Muscle of leg (tissue), 11 donors: ENCODE data around the gene CD37. TPM values are rescaled to one million over a fixed set of nuclear protein-coding genes. Genes with fewer than 3 reads are reported as not detected.
A peak's percentile ranks its signal among the peaks of the same experiment; 100 is the strongest.
"Not testable (repeated sequence)": the region's sequence is repeated elsewhere in the genome, so short reads cannot be mapped to it uniquely, and the experiment has no call there.

ENCODE experiments used
- DNase-seq: peaks from one replicate; pipeline ENCODE4 v3.0.0; 2013
- H3K27ac ChIP-seq: one replicate; pipeline ENCODE4 v1.5.1; 2013; ENCODE audit warnings: mild to moderate bottlenecking, low read length, control low read depth
- H3K27me3 ChIP-seq: one replicate; pipeline ENCODE4 v1.6.1; 2013; ENCODE audit warnings: low read length; ENCODE audit not compliant: control insufficient read depth, insufficient read depth
- H3K36me3 ChIP-seq: one replicate; pipeline ENCODE4 v1.6.1; 2013; ENCODE audit warnings: low read length; ENCODE audit not compliant: control insufficient read depth, insufficient read depth
- H3K4me1 ChIP-seq: one replicate; pipeline ENCODE4 v1.6.1; 2013; ENCODE audit warnings: low read length; ENCODE audit not compliant: control insufficient read depth, insufficient read depth
- H3K4me3 ChIP-seq: one replicate; pipeline ENCODE4 v1.5.1; 2013; ENCODE audit warnings: low read length, control low read depth
- H3K9me3 ChIP-seq: replicated peaks from 2 replicates; pipeline ENCODE4 v1.6.1; 2013; ENCODE audit warnings: low read depth, low read length; ENCODE audit not compliant: control insufficient read depth
- WGBS: methylation state at CpG from one replicate; pipeline ENCODE4 v1.1.5; 2013; ENCODE audit warnings: missing lambda C conversion rate; ENCODE audit not compliant: insufficient coverage; 5-methylcytosine and 5-hydroxymethylcytosine counted together
- polyA plus RNA-seq, 8 donors: library from polyadenylated mRNA; unstranded; fragments of 120-200 nt; gene quantifications; one replicate each; pipeline versions ENCODE4 v1.2.1 to v1.2.3, GENCODE V29; 2013; ENCODE audit warnings: inconsistent platforms in 1 of 8, low replicate concordance in 1 of 8; ENCODE audit not compliant: insufficient read length in 8 of 8, insufficient read depth in 1 of 8
- total RNA-seq: library from RNA; stranded (reverse); fragments of 120-200 nt; gene quantifications from one replicate; pipeline ENCODE4 v1.2.4, GENCODE V29; 2013

The CD37 gene
- total and polyA plus RNA-seq, 9 donors = 1.1 to 27.7 (median 22.5) TPM

DNA sequence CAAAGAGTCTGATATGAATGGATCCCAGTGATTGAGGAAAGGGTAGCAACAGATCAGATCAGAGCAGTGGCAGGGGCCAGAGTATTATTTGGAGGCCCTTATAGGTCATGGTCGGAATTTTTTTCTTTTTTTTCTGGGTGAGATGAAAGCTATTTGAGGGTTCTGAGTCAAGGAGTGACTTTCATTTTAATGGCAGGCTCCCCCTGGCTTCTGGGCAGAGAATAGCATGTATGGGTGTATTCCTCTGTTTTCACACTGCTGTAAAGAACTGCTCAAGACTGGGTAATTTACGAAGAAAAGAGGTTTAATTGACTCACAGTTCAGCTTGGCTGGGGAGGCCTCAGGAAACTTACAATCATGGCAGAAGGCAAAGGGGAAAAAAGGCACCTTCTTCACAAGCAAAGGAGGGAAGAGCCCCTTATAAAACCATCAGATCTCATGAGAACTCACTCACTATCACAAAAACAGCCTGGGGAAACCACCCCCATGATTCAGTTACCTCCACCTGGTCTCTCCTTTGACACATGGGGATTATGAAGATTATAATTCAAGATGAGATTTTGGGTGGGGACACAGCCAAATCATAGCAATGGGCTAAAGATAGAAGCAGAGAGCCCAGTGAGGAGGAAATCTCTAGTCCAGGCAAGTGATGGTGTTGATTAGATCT lies 7.2 kb upstream of the CD37 start:
- DNase-seq = no peak
- Histone ChIP-seq H3K27ac (no peak overlapping the region), H3K27me3 (no peaks in the 10 kb centered on the region), H3K4me3 (no peak overlapping the region), H3K4me1 (no peaks in the 10 kb centered on the region), H3K36me3 (peaks cover 5% of the 10 kb centered on the region), H3K9me3 (peaks cover under 1% of the 10 kb centered on the region)
- WGBS = 60% methylated on average over 2 of the region's 2 CpGs

DNA sequence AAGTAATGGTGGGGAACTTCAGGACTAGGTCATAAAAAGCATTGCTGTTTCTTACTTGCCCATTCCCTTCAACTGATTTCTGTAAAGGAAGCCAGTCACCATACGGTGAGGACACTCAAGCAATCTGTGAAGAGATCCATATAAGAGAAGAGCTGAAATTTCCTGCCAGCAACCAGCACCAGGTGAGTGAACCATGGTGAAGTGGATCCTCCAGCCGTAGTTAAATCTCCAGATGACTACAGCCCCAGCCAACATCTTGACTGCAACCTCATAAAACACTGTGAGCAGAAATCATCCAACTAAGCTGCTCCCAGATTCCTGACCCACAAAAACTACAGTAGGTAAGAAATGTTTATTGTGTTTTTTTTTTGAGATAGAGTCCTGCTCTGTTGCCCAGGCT lies 6.5 kb upstream of the CD37 start:
- DNase-seq = no peak
- no peaks in the 10 kb centered on the region for H3K9me3 ChIP-seq
- H3K27ac ChIP-seq = no peak overlapping the region
- no peaks in the 10 kb centered on the region for H3K27me3 ChIP-seq
- H3K4me1 ChIP-seq = no peaks in the 10 kb centered on the region
- peaks cover 5% of the 10 kb centered on the region for H3K36me3 ChIP-seq
- WGBS = no CpG with 5 or more reads among the region's 2 CpGs
- no peak overlapping the region for H3K4me3 ChIP-seq

DNA sequence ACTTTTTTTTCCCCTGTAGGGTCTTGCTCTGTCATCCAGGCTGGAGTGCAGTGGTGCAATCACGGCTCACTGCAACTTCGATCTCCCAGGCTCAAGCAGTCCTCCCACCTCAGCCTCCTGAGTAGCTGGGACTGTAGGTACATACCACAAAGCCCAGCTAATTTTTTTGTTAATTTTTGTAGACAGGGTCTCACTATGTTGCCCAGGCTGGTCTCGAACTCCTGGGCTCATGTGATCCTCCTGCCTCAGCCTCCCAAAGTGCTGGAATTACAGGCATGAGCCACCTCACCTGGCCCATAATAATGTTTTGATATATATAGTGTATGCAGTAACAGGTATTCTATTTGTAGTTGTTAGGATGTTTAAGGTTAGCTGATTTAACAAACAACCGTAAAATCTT lies 4.0 kb upstream of the CD37 start:
- not testable (repeated sequence) for H3K4me1 ChIP-seq, H3K9me3 ChIP-seq, DNase-seq, H3K27me3 ChIP-seq, H3K27ac ChIP-seq, H3K36me3 ChIP-seq, H3K4me3 ChIP-seq
- WGBS = no CpG with 5 or more reads among the region's 4 CpGs

DNA sequence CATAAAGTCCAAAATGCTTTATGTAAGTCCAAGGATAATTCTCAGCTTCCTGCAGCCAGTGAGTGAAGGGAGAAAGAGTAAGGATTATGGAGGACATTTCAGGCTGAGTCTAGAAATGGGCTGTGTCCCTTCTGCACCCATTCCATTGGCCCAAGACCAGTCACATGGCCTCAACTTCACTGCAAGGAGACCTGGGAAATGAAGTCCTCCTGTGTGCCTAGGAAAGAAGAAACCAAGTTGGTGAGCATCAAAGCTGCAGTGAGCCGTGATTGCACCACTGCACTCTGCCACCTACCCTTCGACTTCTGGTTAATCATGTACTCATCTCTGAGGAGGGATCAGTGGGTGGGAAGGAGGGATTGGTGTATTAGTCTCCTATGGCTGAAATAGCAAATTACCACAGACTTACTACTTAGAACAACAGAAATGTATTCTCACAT lies 3.6 kb upstream of the CD37 start:
- Histone ChIP-seq H3K9me3 (no peaks in the 10 kb centered on the region), H3K4me3 (no peak overlapping the region), H3K27ac (no peak overlapping the region), H3K36me3 (peaks cover 5% of the 10 kb centered on the region), H3K27me3 (no peaks in the 10 kb centered on the region), H3K4me1 (no peaks in the 10 kb centered on the region)
- peak; percentile 60 for DNase-seq
- WGBS = no CpG with 5 or more reads among the region's 2 CpGs

DNA sequence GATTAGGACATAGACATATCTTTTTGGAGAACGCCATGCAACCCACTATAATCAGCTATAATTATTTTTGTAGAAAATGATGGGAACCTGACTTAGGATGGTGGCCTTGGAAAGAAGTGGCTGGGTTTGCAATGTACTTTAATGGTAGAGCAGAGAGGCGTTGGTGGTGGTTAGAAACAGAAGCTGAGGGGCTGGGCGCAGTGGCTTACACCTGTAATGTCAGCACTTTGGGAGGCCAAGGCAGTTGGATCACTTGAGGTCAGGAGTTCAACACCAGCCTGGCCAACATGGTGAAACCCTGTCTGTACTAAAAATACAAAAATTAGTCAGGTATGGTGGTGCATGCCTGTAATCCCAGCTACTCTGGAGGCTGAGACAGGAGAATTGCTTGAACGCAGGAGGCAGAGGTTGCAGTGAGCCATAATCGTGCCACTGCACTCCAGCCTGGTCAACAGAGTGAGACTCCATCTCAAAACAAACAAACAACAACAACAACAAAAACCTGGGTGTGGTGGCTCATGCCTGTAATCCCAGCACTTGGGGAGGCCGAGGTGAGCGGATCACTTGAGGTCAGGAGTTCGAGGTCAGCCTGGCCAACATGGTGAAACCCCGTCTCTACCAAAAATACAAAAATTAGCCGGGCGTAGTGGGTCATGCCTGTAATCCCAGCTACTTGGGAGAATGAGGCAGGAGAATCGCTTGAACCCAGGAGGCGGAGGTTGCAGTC lies 2.4 kb upstream of the CD37 start:
- DNase-seq, H3K27me3 ChIP-seq, H3K9me3 ChIP-seq, H3K4me3 ChIP-seq, H3K27ac ChIP-seq, H3K36me3 ChIP-seq, H3K4me1 ChIP-seq: not testable (repeated sequence)
- WGBS = 81% methylated on average over 5 of the region's 13 CpGs

DNA sequence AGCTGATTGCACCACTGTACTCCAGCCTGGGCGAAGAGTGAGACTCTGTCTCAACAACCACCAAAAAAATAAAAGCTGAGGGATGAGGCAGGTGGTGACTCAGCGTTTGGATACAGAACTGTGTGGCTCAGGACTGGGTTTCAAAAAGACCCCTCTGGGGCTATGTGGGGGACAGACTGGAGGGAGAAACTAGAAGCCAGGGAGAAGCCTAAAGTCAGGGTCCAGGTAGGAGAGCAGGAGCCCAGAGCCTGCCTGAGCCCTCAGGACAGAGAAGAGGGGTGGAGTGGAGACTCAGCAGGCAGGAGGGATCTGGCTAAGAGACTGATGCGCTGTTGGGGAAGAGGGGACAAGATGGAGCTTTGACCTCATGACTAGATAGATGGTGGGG lies 1.8 kb upstream of the CD37 start:
- Histone ChIP-seq H3K27ac (no peak overlapping the region), H3K27me3 (peaks cover 8% of the 10 kb centered on the region), H3K4me1 (peaks cover 3% of the 10 kb centered on the region), H3K9me3 (no peaks in the 10 kb centered on the region), H3K36me3 (peaks cover 7% of the 10 kb centered on the region), H3K4me3 (no peak overlapping the region)
- DNase-seq = no peak
- WGBS = 75% methylated on average over 2 of the region's 3 CpGs

DNA sequence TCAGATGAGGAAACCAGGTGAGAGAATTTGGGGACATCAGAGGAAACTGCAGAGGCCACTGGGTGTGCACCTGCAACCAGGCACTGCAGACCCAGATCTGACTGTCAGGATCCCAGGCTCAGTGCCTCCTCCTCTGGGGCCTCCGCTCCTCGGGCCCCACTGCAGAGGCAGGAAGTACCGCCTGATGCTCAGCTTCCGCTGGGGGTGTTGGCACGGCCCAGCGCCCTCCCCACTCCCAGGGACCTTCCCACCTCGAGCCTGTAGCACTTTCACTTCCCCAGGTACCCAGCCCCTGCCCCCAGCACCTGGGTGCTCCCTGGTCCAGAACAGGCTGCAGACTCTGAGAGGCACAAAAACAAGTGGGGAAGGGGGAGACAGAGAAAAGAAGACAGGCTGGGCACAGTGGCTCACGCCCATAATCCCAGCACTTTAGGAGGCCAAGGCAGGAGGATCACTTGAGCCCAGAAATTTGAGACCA lies 1.4 kb upstream of the CD37 start:
- peaks cover 7% of the 10 kb centered on the region for H3K4me1 ChIP-seq
- peaks cover 5% of the 10 kb centered on the region for H3K36me3 ChIP-seq
- H3K9me3 ChIP-seq = no peaks in the 10 kb centered on the region
- no peak overlapping the region for H3K27ac ChIP-seq
- no peak for DNase-seq
- no peak overlapping the region for H3K4me3 ChIP-seq
- 40% methylated on average over 6 of the region's 8 CpGs for WGBS
- peaks cover 12% of the 10 kb centered on the region for H3K27me3 ChIP-seq

DNA sequence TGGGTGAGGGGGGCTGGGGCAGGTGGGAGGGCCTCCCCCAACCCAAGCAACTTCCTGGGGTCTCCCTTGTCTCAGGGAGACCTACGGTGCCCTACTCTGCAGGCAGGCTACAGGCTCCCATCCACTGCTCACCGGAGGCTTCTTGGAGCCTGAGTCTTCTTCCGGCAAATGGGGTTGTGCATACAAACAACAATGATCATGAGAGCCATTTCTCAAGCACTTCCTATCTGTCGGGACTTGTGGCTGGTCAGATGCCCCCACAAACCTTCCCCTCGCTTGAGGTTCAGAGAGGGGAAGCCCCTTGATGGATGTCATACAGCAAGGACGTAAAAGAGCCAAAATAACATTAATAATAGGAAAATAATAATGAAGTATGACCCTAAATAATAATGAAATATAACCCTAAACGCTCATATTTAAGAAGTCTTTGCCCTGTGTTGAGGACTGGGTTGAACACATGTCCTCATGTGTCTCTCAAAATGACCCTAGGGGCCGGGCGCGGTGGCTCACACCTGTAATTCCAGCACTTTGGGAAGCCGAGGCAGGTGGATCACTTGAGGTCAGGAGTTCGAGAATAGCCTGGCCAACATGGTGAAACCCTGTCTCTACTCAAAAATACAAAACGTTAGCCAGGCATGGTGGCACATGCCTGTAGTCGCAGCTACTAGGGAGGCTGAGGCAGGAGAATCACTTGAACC lies 727 bp downstream of the CD37 start:
- Histone ChIP-seq H3K9me3 (no peaks in the 10 kb centered on the region), H3K4me1 (peaks cover 24% of the 10 kb centered on the region), H3K27me3 (peaks cover 21% of the 10 kb centered on the region), H3K27ac (no peak overlapping the region), H3K36me3 (peaks cover 9% of the 10 kb centered on the region), H3K4me3 (peak overlapping the region; percentile 15)
- WGBS = 88% methylated on average over 7 of the region's 14 CpGs
- DNase-seq = no peak

DNA sequence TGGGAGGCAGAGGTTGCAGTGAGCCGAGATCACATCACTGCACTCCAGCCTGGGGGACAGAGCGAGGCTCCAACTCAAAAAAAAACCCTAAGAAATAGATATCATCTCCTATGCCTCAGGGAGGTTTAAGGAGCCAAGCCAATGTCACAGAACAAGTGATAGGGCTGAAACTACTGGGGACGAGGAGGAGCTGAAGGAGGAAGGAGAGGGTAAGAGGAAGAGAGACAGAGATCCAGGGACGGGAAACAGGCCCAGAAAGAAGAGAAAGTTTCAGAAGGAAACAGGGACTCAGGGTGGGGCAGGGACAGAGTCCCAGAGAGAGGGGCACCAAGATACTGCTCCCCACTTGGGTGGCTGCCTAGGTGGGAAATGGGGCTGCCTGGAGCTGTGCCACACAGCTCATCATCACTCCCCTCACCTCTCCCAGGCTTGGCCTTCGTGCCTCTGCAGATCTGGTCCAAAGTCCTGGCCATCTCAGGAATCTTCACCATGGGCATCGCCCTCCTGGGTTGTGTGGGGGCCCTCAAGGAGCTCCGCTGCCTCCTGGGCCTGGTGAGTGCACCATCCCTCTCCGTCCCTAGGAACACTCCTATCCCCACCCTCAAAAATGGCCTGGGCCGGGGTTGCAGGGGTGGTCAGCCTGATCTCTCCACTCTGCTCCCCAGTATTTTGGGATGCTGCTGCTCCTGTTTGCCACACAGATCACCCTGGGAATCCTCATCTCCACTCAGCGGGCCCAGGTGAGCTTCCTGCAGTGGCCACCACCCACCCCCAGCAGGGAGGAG lies 1.5 kb downstream of the CD37 start:
- H3K27ac ChIP-seq = no peak overlapping the region

More for the DNA sequence above, 1.5 kb downstream of the CD37 start:
- H3K9me3 ChIP-seq = no peaks in the 10 kb centered on the region
- H3K4me3 ChIP-seq = no peak overlapping the region
- 87% methylated on average over 6 of the region's 10 CpGs for WGBS
- peaks cover 26% of the 10 kb centered on the region for H3K4me1 ChIP-seq
- peaks cover 17% of the 10 kb centered on the region for H3K36me3 ChIP-seq
- no peak for DNase-seq
- H3K27me3 ChIP-seq = peaks cover 21% of the 10 kb centered on the region
